Measurements from ENCODE around the gene CTF1. TPM values are rescaled to one million over a fixed set of nuclear protein-coding genes. Genes with fewer than 3 reads are reported as not detected.
A peak's percentile ranks its signal among the peaks of the same experiment; 100 is the strongest.
"Not testable (repeated sequence)": the region's sequence is repeated elsewhere in the genome, so short reads cannot be mapped to it uniquely, and the experiment has no call there.

CTF1 gene
- total RNA-seq, 1 experiment from 2014 or later, result 1.4 TPM

GRCh38 chr16:30937692-30938091 lies 41.3 kb downstream of the CTF1 start:
- no peak for TF ChIP-seq POLR2AphosphoS5 (IDR thresholded peaks at IDR 0.05; ENCODE audit: low read depth, low read length)
- TF ChIP-seq ZNF274 (IDR thresholded peaks at IDR 0.05; ENCODE audit: low read depth, low read length), result no peak
- TF ChIP-seq SP1 (IDR thresholded peaks at IDR 0.05; ENCODE audit: low read depth), result no peak
- TF ChIP-seq ELF1 (IDR thresholded peaks at IDR 0.05; ENCODE audit: borderline replicate concordance, low read depth), result no peak
- H3K4me3 ChIP-seq (replicated peaks in 1 of 2; ENCODE audit: low read depth in 1 of 2, low read length in 2 of 2), result no peak overlapping the region
- 0 out of 2 replicates have a peak overlapping the region, but pooled peaks have one; percentile 18 for H3K27ac ChIP-seq (ENCODE audit: low read depth, low read length)
- POLR2A ChIA-PET, result no interaction called here
- no peaks in the 10 kb centered on the region for H3K9me3 ChIP-seq (ENCODE audit: control insufficient read depth in 1 of 2, insufficient read depth in 1 of 2, low read depth in 1 of 2, low read length in 2 of 2)
- peaks cover 5 to 12% of the 10 kb centered on the region in 2 experiments; a peak in 3 of 4 replicates for H3K4me1 ChIP-seq (ENCODE audit: control insufficient read depth in 1 of 2, insufficient read depth in 2 of 2, low read length in 2 of 2)
- RAD21 ChIA-PET (ENCODE audit: low non-redundant PET in 1 of 2, low total read pairs in 2 of 2, uncharacterized antibody in 2 of 2, unreplicated experiment in 2 of 2), result no interaction called here
- peaks cover 2% of the 10 kb centered on the region; the same call in 1 of the 2 replicates for H3K79me2 ChIP-seq (ENCODE audit: insufficient read depth, low read length)
- DNase-seq (ENCODE audit: low read depth, low spot score) (no peak), ATAC-seq (no peak)
- H4K20me1 ChIP-seq (ENCODE audit: insufficient read depth), result no peaks in the 10 kb centered on the region
- no peak overlapping the region for H3K4me2 ChIP-seq (ENCODE audit: low read length)
- no peak overlapping the region for H2AFZ ChIP-seq (ENCODE audit: low read depth, low read length, poor library complexity, severe bottlenecking)
- BruUV-seq (replicated peaks), result no TSS peak
- CTCF ChIA-PET, result no interaction called here
- H3K36me3 ChIP-seq (ENCODE audit: control insufficient read depth in 1 of 2, insufficient read depth in 2 of 2, low read length in 2 of 2), result peaks cover 0 to 11% of the 10 kb centered on the region in 2 experiments; a peak in 3 of 4 replicates
- intact Hi-C loops (cut with micrococcal nuclease), result no loop called here
- H3K27me3 ChIP-seq (ENCODE audit: insufficient read depth, low read length), result no peaks in the 10 kb centered on the region
- H3K9me2 ChIP-seq (ENCODE audit: insufficient read depth), result no peaks in the 10 kb centered on the region
- no peak overlapping the region for H3K9ac ChIP-seq (ENCODE audit: low read length)

GRCh38 chr16:30939571-30939970 lies 43.2 kb downstream of the CTF1 start:
- POLR2A ChIA-PET, result interaction anchor here (1.2 to 1.3 kb wide), 2 partner anchors 12 to 95 kb away, joined by 3 to 4 read pairs; no protein-coding TSS in a partner anchor
- RAD21 ChIA-PET (ENCODE audit: low non-redundant PET in 1 of 2, low total read pairs in 2 of 2, uncharacterized antibody in 2 of 2, unreplicated experiment in 2 of 2); H3K27me3 ChIP-seq (ENCODE audit: insufficient read depth, low read length); H3K27ac ChIP-seq (ENCODE audit: low read depth, low read length); H3K4me2 ChIP-seq (ENCODE audit: low read length); DNase-seq (ENCODE audit: low read depth, low spot score); H3K9me2 ChIP-seq (ENCODE audit: insufficient read depth); H2AFZ ChIP-seq (ENCODE audit: low read depth, low read length, poor library complexity, severe bottlenecking); H3K9me3 ChIP-seq (ENCODE audit: control insufficient read depth in 1 of 2, insufficient read depth in 1 of 2, low read depth in 1 of 2, low read length in 2 of 2); H3K4me3 ChIP-seq (replicated peaks in 1 of 2; ENCODE audit: low read depth in 1 of 2, low read length in 2 of 2); H3K79me2 ChIP-seq (ENCODE audit: insufficient read depth, low read length); ATAC-seq; intact Hi-C loops (cut with micrococcal nuclease); H3K9ac ChIP-seq (ENCODE audit: low read length); H4K20me1 ChIP-seq (ENCODE audit: insufficient read depth); BruUV-seq (replicated peaks): not testable (repeated sequence)
- CTCF ChIA-PET, result interaction anchor here (0.8 to 1.4 kb wide), 2 partner anchors 10 to 133 kb away, joined by 3 read pairs; no protein-coding TSS in a partner anchor
- Histone ChIP-seq H3K4me1 (ENCODE audit: control insufficient read depth in 1 of 2, insufficient read depth in 2 of 2, low read length in 2 of 2) (peaks cover 5 to 12% of the 10 kb centered on the region in 2 experiments; a peak in 3 of 4 replicates), H3K36me3 (ENCODE audit: control insufficient read depth in 1 of 2, insufficient read depth in 2 of 2, low read length in 2 of 2) (peaks cover 5 to 22% of the 10 kb centered on the region in 2 experiments)

Data from HCT116 (cell line).